MM.1S (cell line): Measurements from ENCODE around the gene CEP63.

Experiments used
- DNase-seq: peaks from one replicate; pipeline ENCODE4 v3.0.0-alpha.2; 2015
- H2AFZ ChIP-seq: fragments of 300-600 bp; sonication (generic); 2 replicates; pipeline ENCODE4 v1.6.0; 2016; ENCODE audit warnings: antibody characterized with exemption, low read length
- H3F3A ChIP-seq: fragments of 300-600 bp; sonication (generic); 2 replicates; pipeline ENCODE4 v1.6.1; 2016; ENCODE audit warnings: mild to moderate bottlenecking, antibody characterized with exemption, low read length, moderate library complexity, mixed read lengths; ENCODE audit not compliant: insufficient read depth
- H3K27ac ChIP-seq: fragments of 300-600 bp; sonication (generic); 2 replicates; pipeline ENCODE4 v1.5.1; 2016; ENCODE audit warnings: mild to moderate bottlenecking, low read length
- H3K27me3 ChIP-seq: fragments of 300-600 bp; sonication (generic); replicated peaks from 2 replicates; pipeline ENCODE4 v1.6.0; 2016; ENCODE audit warnings: low read length; ENCODE audit not compliant: insufficient read depth
- H3K36me3 ChIP-seq: fragments of 300-600 bp; sonication (generic); replicated peaks from 2 replicates; pipeline ENCODE4 v1.6.1; 2016; ENCODE audit warnings: mild to moderate bottlenecking, low read length, mixed read lengths; ENCODE audit not compliant: insufficient read depth
- H3K4me1 ChIP-seq: fragments of 300-600 bp; sonication (generic); 2 replicates; pipeline ENCODE4 v1.6.1; 2016; ENCODE audit warnings: low read length, mixed read lengths
- H3K4me2 ChIP-seq: fragments of 300-600 bp; sonication (generic); 2 replicates; pipeline ENCODE4 v1.6.0; 2016; ENCODE audit warnings: low read depth, low read length
- H3K4me3 ChIP-seq: fragments of 300-600 bp; sonication (generic); 2 replicates; pipeline ENCODE4 v1.5.1; 2016; ENCODE audit warnings: low read length, mixed read lengths
- H3K79me2 ChIP-seq: fragments of 300-600 bp; sonication (generic); 2 replicates; pipeline ENCODE4 v1.6.1; 2016; ENCODE audit warnings: mixed run types, low read length, mixed read lengths
- H3K9ac ChIP-seq: fragments of 300-600 bp; sonication (generic); 2 replicates; pipeline ENCODE4 v1.6.1; 2016; ENCODE audit warnings: low read length, mixed read lengths
- H3K9me2 ChIP-seq: fragments of 300-600 bp; sonication (generic); replicated peaks from 2 replicates; pipeline ENCODE4 v1.6.1; 2016; ENCODE audit warnings: mild to moderate bottlenecking, low read length, mixed read lengths; ENCODE audit not compliant: insufficient read depth
- H3K9me3 ChIP-seq: fragments of 300-600 bp; sonication (generic); replicated peaks from 2 replicates; pipeline ENCODE4 v1.6.1; 2016; ENCODE audit warnings: mild to moderate bottlenecking, low read length, mixed read lengths; ENCODE audit not compliant: insufficient read depth
- H4K20me1 ChIP-seq: fragments of 300-600 bp; sonication (generic); 2 replicates; pipeline ENCODE4 v1.6.1; 2016; ENCODE audit warnings: mild to moderate bottlenecking, low read length, moderate library complexity, mixed read lengths; ENCODE audit not compliant: insufficient read depth
- EZH2 ChIP-seq: fragments of 300-600 bp; sonication (generic); optimal IDR thresholded peaks from 2 replicates; pipeline ENCODE3; 2017; ENCODE audit warnings: low read depth, mild to moderate bottlenecking, antibody characterized with exemption, low read length, mixed read lengths
- EZH2phosphoT487 ChIP-seq: fragments of 300-600 bp; sonication (generic); IDR thresholded peaks from 2 replicates; pipeline ENCODE4 v1.6.1; 2018; ENCODE audit warnings: antibody characterized with exemption, low read length
- TF ChIP-seq, protein P1 (sequence below): fragments of 300-600 bp; sonication (generic); IDR thresholded peaks from 2 replicates; pipeline ENCODE4 v1.5.1; 2016; ENCODE audit warnings: antibody characterized with exemption, low read length, mixed read lengths

The CEP63 gene

GRCh38 chr3:134533493-134533892 is 47.6 kb downstream of the CEP63 start:
- Histone ChIP-seq H4K20me1 (no peaks in the 10 kb centered on the region), H3K9me2 (no peaks in the 10 kb centered on the region), H3K36me3 (no peaks in the 10 kb centered on the region), H3K4me1 (no peaks in the 10 kb centered on the region), H3K9me3 (no peaks in the 10 kb centered on the region), H3K27ac (no peak overlapping the region), H3K27me3 (no peaks in the 10 kb centered on the region), H3F3A (no peaks in the 10 kb centered on the region), H2AFZ (no peak overlapping the region), H3K79me2 (peaks cover 6% of the 10 kb centered on the region), H3K4me2 (no peak overlapping the region), H3K9ac (no peak overlapping the region), H3K4me3 (no peak overlapping the region)
- TF ChIP-seq, protein P1, sequence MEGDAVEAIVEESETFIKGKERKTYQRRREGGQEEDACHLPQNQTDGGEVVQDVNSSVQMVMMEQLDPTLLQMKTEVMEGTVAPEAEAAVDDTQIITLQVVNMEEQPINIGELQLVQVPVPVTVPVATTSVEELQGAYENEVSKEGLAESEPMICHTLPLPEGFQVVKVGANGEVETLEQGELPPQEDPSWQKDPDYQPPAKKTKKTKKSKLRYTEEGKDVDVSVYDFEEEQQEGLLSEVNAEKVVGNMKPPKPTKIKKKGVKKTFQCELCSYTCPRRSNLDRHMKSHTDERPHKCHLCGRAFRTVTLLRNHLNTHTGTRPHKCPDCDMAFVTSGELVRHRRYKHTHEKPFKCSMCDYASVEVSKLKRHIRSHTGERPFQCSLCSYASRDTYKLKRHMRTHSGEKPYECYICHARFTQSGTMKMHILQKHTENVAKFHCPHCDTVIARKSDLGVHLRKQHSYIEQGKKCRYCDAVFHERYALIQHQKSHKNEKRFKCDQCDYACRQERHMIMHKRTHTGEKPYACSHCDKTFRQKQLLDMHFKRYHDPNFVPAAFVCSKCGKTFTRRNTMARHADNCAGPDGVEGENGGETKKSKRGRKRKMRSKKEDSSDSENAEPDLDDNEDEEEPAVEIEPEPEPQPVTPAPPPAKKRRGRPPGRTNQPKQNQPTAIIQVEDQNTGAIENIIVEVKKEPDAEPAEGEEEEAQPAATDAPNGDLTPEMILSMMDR: no peak
- TF ChIP-seq EZH2 (no peak), EZH2phosphoT487 (no peak)
- DNase-seq: no peak

GRCh38 chr3:134535186-134535970 is 49.5 kb downstream of the CEP63 start:
- H3K27me3 ChIP-seq: no peaks in the 10 kb centered on the region
- H2AFZ ChIP-seq: no peak overlapping the region
- no peak overlapping the region for H3K4me2 ChIP-seq
- H3K4me3 ChIP-seq: no peak overlapping the region
- no peak for DNase-seq
- no peaks in the 10 kb centered on the region for H3K4me1 ChIP-seq
- no peaks in the 10 kb centered on the region for H3K36me3 ChIP-seq
- H3K27ac ChIP-seq: no peak overlapping the region
- H3K9me3 ChIP-seq: no peaks in the 10 kb centered on the region
- no peak for TF ChIP-seq EZH2
- TF ChIP-seq EZH2phosphoT487: no peak
- TF ChIP-seq, protein P1: no peak
- no peaks in the 10 kb centered on the region for H4K20me1 ChIP-seq
- H3K9me2 ChIP-seq: no peaks in the 10 kb centered on the region
- no peaks in the 10 kb centered on the region for H3F3A ChIP-seq
- no peak overlapping the region for H3K9ac ChIP-seq
- H3K79me2 ChIP-seq: peaks cover 4% of the 10 kb centered on the region; the same call in 1 of the 2 replicates

DNA sequence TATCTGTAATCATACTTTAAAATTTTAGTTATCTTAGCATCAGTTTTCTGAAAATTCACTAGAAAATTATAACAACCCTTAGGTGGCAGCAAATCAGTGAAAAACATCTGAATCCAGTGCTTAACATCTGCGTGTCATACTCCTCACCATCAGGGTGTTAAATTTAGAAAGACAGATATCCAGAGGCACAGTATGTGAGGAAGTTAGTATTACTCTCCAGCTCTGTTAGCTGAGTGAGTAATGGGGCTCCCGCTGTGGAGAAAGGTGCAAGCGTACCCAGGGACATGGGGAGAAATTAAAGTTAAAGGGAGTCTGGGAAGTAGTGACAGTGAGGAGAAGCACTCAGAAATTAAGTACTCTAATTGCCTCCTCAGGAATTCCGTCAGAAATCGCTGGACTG is 50.9 kb downstream of the CEP63 start:
- DNase-seq: no peak
- no peaks in the 10 kb centered on the region for H3K36me3 ChIP-seq
- no peaks in the 10 kb centered on the region for H3K9me3 ChIP-seq
- H3K79me2 ChIP-seq: no peaks in the 10 kb centered on the region
- no peaks in the 10 kb centered on the region for H3K9me2 ChIP-seq
- no peak overlapping the region for H2AFZ ChIP-seq
- no peaks in the 10 kb centered on the region for H4K20me1 ChIP-seq
- no peak overlapping the region for H3K4me3 ChIP-seq
- TF ChIP-seq EZH2phosphoT487 (no peak), EZH2 (no peak)
- TF ChIP-seq, protein P1: no peak
- H3F3A ChIP-seq: no peaks in the 10 kb centered on the region
- H3K27ac ChIP-seq: no peak overlapping the region
- H3K4me1 ChIP-seq: no peaks in the 10 kb centered on the region
- H3K27me3 ChIP-seq: no peaks in the 10 kb centered on the region
- no peak overlapping the region for H3K4me2 ChIP-seq
- no peak overlapping the region for H3K9ac ChIP-seq
